ENCODE data around the gene EYS.

DNA sequence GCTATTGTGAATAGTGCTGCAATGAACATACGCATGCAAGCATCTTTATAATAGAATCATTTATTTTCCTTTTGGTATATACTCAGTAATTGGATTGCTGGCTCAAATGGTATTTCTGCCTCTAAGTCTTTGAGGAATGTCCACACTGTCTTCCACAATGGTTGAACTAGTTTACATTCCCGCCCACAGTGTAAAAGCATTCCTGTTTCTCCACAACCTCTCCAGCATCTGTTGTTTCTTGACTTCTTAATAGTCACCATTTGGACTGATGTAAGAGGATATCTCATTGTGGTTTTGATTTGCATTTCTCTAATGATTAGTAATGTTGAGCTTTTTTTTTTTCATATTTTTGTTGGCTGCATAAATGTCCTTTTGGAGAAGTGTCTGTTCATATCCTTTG, 1862.7 kb downstream of the EYS start:
- TF ChIP-seq CTCF (IDR thresholded peaks at IDR 0.05) (no peak), POLR2A (IDR thresholded peaks at IDR 0.05) (no peak)
